Measurements from ENCODE around the gene ZNF43. TPM values are rescaled to one million over a fixed set of nuclear protein-coding genes. Genes with fewer than 3 reads are reported as not detected.

The ZNF43 gene
- total RNA-seq (2022; extraction: Qiagen RNA extraction; ENCODE audit: low read depth) = 2.1 to 4.2 TPM (median 2.9 TPM) in 5 replicates

DNA sequence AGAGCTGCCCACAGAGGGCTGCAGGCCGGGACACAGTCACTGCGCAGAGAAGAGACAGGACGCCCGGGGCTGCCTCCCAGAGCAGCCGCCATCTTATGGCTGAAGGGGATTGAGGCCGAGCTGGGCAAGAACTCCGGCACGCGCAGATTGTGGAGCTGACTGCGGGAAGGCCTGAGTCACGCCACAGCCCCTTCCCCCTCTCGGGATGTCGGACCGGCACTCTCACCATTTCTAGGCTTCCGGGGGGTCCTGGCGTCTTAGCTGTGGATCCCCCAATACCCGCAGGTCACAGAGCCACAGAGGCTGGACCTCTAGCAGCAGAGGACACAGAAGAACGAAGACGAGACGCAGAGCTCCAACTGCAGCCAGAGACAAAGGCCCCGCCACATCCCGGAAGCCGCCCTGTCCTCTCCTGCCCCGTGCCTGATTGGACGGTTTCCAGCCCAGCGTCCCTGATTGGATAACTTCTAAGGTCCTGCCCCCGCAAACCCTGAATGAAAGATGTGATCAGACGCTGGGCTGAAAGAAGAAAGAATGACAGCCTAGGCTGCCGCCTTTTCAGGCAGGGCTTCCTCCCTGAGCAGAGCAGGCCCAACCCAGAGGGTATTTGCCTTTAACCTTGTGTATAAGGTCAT lies at the start of gene ZNF43:
ZNF43 (minus strand) TSS at position 373 of the 635 bp plus-strand sequence; CDS start at position 229, 144 bp downstream.

DNA sequence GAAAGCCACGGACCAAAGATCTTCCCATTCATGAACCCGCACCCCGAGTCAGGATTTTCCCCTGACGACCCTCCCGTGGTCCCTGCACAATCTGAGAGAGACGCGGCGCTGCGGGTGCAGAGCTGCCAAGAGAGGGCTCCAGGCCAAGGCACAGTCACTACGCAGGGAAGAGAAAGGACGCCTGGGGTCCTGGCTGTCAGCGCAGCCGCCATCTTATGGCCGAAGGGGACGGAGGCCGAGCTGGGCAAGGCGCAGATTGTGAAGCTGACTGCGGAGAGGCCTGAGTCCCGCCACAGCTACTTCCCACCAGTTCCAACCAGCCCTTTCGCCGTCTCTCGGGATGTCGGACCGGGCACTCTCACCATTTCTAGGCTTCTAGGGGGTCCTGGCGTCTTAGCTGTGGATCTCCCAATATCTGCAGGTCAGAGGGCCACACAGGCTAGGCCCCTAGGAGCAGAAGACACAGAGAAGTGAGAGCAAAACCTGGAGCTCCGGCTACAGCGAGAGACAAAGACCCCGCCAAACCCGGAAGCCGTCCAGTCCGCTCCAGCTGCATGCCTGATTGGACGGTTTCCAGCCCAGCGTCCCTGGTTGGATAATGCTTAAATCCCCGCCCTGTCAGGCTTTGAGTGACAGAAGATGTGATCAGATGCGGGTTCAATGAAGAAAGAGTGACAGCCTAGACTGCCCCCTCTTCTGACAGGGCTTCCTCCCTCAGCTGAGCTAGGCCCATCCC lies 68.7 kb downstream of the ZNF43 start, which contains the start of gene ZNF100:
ZNF100 (minus strand) TSS at position 515 of the 736 bp plus-strand sequence; CDS start at position 365, 150 bp downstream.

Other genes starting within 250 kb of the ZNF43 start
- gene ZNF100, start 68.6 kb downstream of the ZNF43 start, total RNA-seq (2022; extraction: Qiagen RNA extraction; ENCODE audit: low read depth) = not detected in 5 replicates
- not detected in 5 replicates for gene ZNF208, start 174.8 kb upstream of the ZNF43 start, total RNA-seq (2022; extraction: Qiagen RNA extraction; ENCODE audit: low read depth)
- gene ZNF257, start 216.3 kb upstream of the ZNF43 start, total RNA-seq (2022; extraction: Qiagen RNA extraction; ENCODE audit: low read depth) = not detected in 5 replicates